Thyroid gland (tissue), 4 donors: ENCODE measurements around the gene AGBL2. TPM values are rescaled to one million over a fixed set of nuclear protein-coding genes. Genes with fewer than 3 reads are reported as not detected.
"Not testable (repeated sequence)": the region's sequence is repeated elsewhere in the genome, so short reads cannot be mapped to it uniquely, and the experiment has no call there.

ENCODE experiments used
- DNase-seq, 2 donors: peaks; one replicate each; pipeline ENCODE4 v3.0.0-alpha.2; 2019
- H3K27ac ChIP-seq, 3 donors: fragments of 200-600 bp; sonication (generic); 1 replicate in 2 of 3; 2 replicates in 1 of 3; pipeline ENCODE4 v1.5.1; 2016 to 2019; ENCODE audit warnings: mild to moderate bottlenecking in 1 of 3, moderate library complexity in 1 of 3
- H3K27me3 ChIP-seq: fragments of 200-600 bp; sonication (generic); one replicate; pipeline ENCODE4 v1.5.1; 2019
- H3K36me3 ChIP-seq, 2 donors: fragments of 200-600 bp; sonication (generic); one replicate each; pipeline ENCODE4 v1.5.1; 2016 to 2019
- H3K4me1 ChIP-seq, 2 donors: fragments of 200-600 bp; sonication (generic); one replicate each; pipeline ENCODE4 v1.5.1; 2017 to 2019
- H3K4me3 ChIP-seq, 3 donors: fragments of 200-600 bp; sonication (generic); replicated peaks in 1 of 3; 1 replicate in 2 of 3; 2 replicates in 1 of 3; pipeline ENCODE4 v1.5.1; 2016; ENCODE audit warnings: mild to moderate bottlenecking in 1 of 3
- H3K9me3 ChIP-seq: fragments of 200-600 bp; sonication (generic); one replicate; pipeline ENCODE4 v1.5.1; 2017
- CTCF ChIP-seq, 6 experiments: fragments of 200-600 bp in 3 of 6; fragments of 450-650 bp in 3 of 6; sonication (generic) in 3 of 6; IDR thresholded peaks; one replicate each; pipeline ENCODE4 v1.5.1; 2016 to 2019; ENCODE audit warnings: antibody characterized with exemption in 6 of 6, mild to moderate bottlenecking in 2 of 6, inconsistent platforms in 1 of 6, moderate library complexity in 1 of 6
- POLR2A ChIP-seq, 2 donors: fragments of 450-650 bp; IDR thresholded peaks; one replicate each; pipeline ENCODE4 v1.6.1; 2017; ENCODE audit warnings: antibody characterized with exemption in 2 of 2, mild to moderate bottlenecking in 2 of 2, moderate library complexity in 1 of 2
- WGBS, 2 donors: methylation state at CpG; one replicate each; pipeline ENCODE4 v1.1.5; 2017; 5-methylcytosine and 5-hydroxymethylcytosine counted together
- intact Hi-C: fragments of 100-400 bp; cut with DNase I; formaldehyde crosslinking; loops from one replicate; pipeline ENCODE4 v1.15.1; 2023
- total RNA-seq, 4 donors: library from RNA; depleted of rRNA; stranded (reverse); fragments of >200 nt; gene quantifications; one replicate each; pipeline ENCODE4 v1.2.3, GENCODE V29; 2016

AGBL2 gene
- total RNA-seq: 1 to 10 TPM in 1 of 4 donors, under 1 TPM in 3; 0.59 to 1.1 (median 0.87) TPM

GRCh38 chr11:47715082-47715669, at the start of gene AGBL2:
TSS of gene AGBL2 (minus strand) at chr11:47715369. CDS start at chr11:47714650, 719 bp downstream.
- peak; percentile 70 to 80 for DNase-seq
- WGBS, 2 donors: 0 to 1% methylated on average over 27 to 29 of the region's 35 CpGs
- Histone ChIP-seq H3K9me3 (no peaks in the 10 kb centered on the region), H3K4me3 (peak within 1 kb of the TSS; percentile 13 to 64 (median 60)), H3K27me3 (no peaks in the 10 kb centered on the region), H3K36me3 (peaks cover 37% of the 10 kb centered on the region in 2 donors), H3K27ac (peak within 1 kb of the TSS in 2 of 3 donors; percentile 3 to 50), H3K4me1 (no peaks in the 10 kb centered on the region)
- intact Hi-C loops: no loop called here
- TF ChIP-seq POLR2A (IDR thresholded peaks at IDR 0.05) (peak; percentile 22 to 69), CTCF (IDR thresholded peaks at IDR 0.05) (no peak)

GRCh38 chr11:47759291-47759690, 44.1 kb upstream of the AGBL2 start:
- not testable (repeated sequence) for H3K4me3 ChIP-seq, DNase-seq
- 92% methylated on average over 11 of the region's 11 CpGs for WGBS, 2 donors

GRCh38 chr11:47756208-47756607, 41.0 kb upstream of the AGBL2 start:
- 97 to 98% methylated on average over 4 of the region's 4 CpGs for WGBS, 2 donors
- Histone ChIP-seq H3K9me3 (no peaks in the 10 kb centered on the region), H3K27ac (no peak overlapping the region), H3K4me3 (no peak overlapping the region), H3K4me1 (no peaks in the 10 kb centered on the region), H3K36me3 (peaks cover 67 to 76% of the 10 kb centered on the region in 2 donors), H3K27me3 (no peaks in the 10 kb centered on the region)
- TF ChIP-seq CTCF (IDR thresholded peaks at IDR 0.05): no peak
- DNase-seq: no peak
- intact Hi-C loops: no loop called here

More at GRCh38 chr11:47759291-47759690, 44.1 kb upstream of the AGBL2 start:
- H3K36me3 ChIP-seq: peaks cover 57 to 64% of the 10 kb centered on the region in 2 donors
- H3K9me3 ChIP-seq, H3K27me3 ChIP-seq, H3K27ac ChIP-seq, intact Hi-C loops, H3K4me1 ChIP-seq: not testable (repeated sequence)

GRCh38 chr11:47750725-47751124, 35.6 kb upstream of the AGBL2 start:
- H3K27ac ChIP-seq: no peak overlapping the region
- intact Hi-C loops: no loop called here
- 95 to 96% methylated on average over 5 of the region's 5 CpGs for WGBS, 2 donors
- no peaks in the 10 kb centered on the region for H3K9me3 ChIP-seq
- H3K4me3 ChIP-seq: no peak overlapping the region
- no peaks in the 10 kb centered on the region for H3K27me3 ChIP-seq
- no peak for DNase-seq
- TF ChIP-seq CTCF (IDR thresholded peaks at IDR 0.05): no peak
- TF ChIP-seq POLR2A (IDR thresholded peaks at IDR 0.05): no peak
- peaks cover 81 to 85% of the 10 kb centered on the region in 2 donors for H3K36me3 ChIP-seq
- H3K4me1 ChIP-seq: no peaks in the 10 kb centered on the region

- peaks cover 89 to 93% of the 10 kb centered on the region in 2 donors for H3K36me3 ChIP-seq
- H3K9me3 ChIP-seq, intact Hi-C loops, DNase-seq, H3K4me1 ChIP-seq, H3K27me3 ChIP-seq, H3K4me3 ChIP-seq, H3K27ac ChIP-seq: not testable (repeated sequence)
- WGBS, 2 donors: 96 to 97% methylated on average over 7 of the region's 7 CpGs
These were observed 27.3 kb upstream of the AGBL2 start for GRCh38 chr11:47742494-47742893.

GRCh38 chr11:47737817-47738216, 22.6 kb upstream of the AGBL2 start:
- H3K4me3 ChIP-seq, H3K4me1 ChIP-seq, H3K27ac ChIP-seq, intact Hi-C loops, H3K9me3 ChIP-seq, DNase-seq, H3K27me3 ChIP-seq: not testable (repeated sequence)
- H3K36me3 ChIP-seq: peaks cover 81 to 85% of the 10 kb centered on the region in 2 donors
- WGBS, 2 donors: 96 to 98% methylated on average over 7 of the region's 7 CpGs
